GM12878 (cell line): ENCODE data around the gene PARG. TPM values are rescaled to one million over a fixed set of nuclear protein-coding genes. Genes with fewer than 3 reads are reported as not detected.

ENCODE experiments used
- ATAC-seq: fragments of 200-7000 bp; cut with Tn5 transposase; 3 replicates; pipeline ENCODE4 v1.9.1; 2020; ENCODE audit warnings: mild to moderate bottlenecking, moderate library complexity
- BruUV-seq: library from RNA; stranded (reverse); fragments of 400-500 nt; replicated peaks from 2 replicates; lab custom pipeline; 2021; lab: Mats Ljungman, UMichigan
- CTCF ChIA-PET: fragments of 300-600 bp; sonication (Branson Sonifier 250); formaldehyde crosslinking; extraction: SDS; loops from one replicate; lab custom pipeline; 2021; ENCODE audit warnings: inconsistent platforms; lab: Yijun Ruan, JAX
- POLR2A ChIA-PET: fragments of 350-600 bp; formaldehyde crosslinking; extraction: SDS; loops from one replicate; lab custom pipeline; 2021; ENCODE audit warnings: inconsistent platforms; lab: Charles Lee
- RAD21 ChIA-PET: fragments of 300-600 bp; sonication (Branson Sonifier 250); formaldehyde crosslinking; loops from one replicate; lab custom pipeline; 2023; ENCODE audit warnings: antibody characterized with exemption; ENCODE audit not compliant: unreplicated experiment; lab: Charles Lee
- SMC1A ChIA-PET: fragments of 300-600 bp; sonication (Branson Sonifier 250); formaldehyde crosslinking; loops from one replicate; lab custom pipeline; 2023; ENCODE audit not compliant: unreplicated experiment, uncharacterized antibody; lab: Charles Lee
- DNase-seq: peaks from one replicate; pipeline ENCODE4 v3.0.0-alpha.2; 2011; ENCODE audit warnings: low read depth, low spot score
- FAIRE-seq: peaks from 3 replicates; lab custom pipeline; 2011; peaks lifted over from hg19 to GRCh38; lab: Jason Lieb, UNC
- H2AFZ ChIP-seq: 2 replicates; pipeline ENCODE4 v1.6.0; 2011; ENCODE audit warnings: low read depth, low read length, control low read depth; ENCODE audit not compliant: control insufficient read depth
- H3K27ac ChIP-seq: 2 replicates; pipeline ENCODE4 v1.5.1; 2011; ENCODE audit warnings: control low read depth; ENCODE audit not compliant: control insufficient read depth, insufficient read depth
- H3K27me3 ChIP-seq, 2 experiments: replicated peaks in 1 of 2; 2 replicates each; pipeline versions ENCODE4 v1.6.0 to v1.6.1; 2011; ENCODE audit warnings: low read length in 1 of 2; ENCODE audit not compliant: control insufficient read depth in 2 of 2, insufficient read depth in 2 of 2
- H3K36me3 ChIP-seq, 2 experiments: 2 replicates each; pipeline ENCODE4 v1.5.1; 2011; ENCODE audit warnings: low read length in 1 of 2; ENCODE audit not compliant: control insufficient read depth in 2 of 2, insufficient read depth in 2 of 2
- H3K4me1 ChIP-seq: 2 replicates; pipeline ENCODE4 v1.6.1; 2011; ENCODE audit warnings: mild to moderate bottlenecking, low read length, moderate library complexity, mixed read lengths; ENCODE audit not compliant: control insufficient read depth, insufficient read depth
- H3K4me2 ChIP-seq: 2 replicates; pipeline ENCODE4 v1.6.0; 2011; ENCODE audit warnings: control low read depth; ENCODE audit not compliant: control insufficient read depth, insufficient read depth
- H3K4me3 ChIP-seq: fragments of 200-600 bp; sonication (generic); 2 replicates; pipeline ENCODE4 v1.5.1; 2016
- H3K79me2 ChIP-seq: 2 replicates; pipeline ENCODE4 v1.6.0; 2011; ENCODE audit warnings: low read length; ENCODE audit not compliant: control insufficient read depth, insufficient read depth
- H3K9ac ChIP-seq: 2 replicates; pipeline ENCODE4 v1.8.0; 2011; ENCODE audit warnings: low read length, control low read depth, mixed read lengths; ENCODE audit not compliant: control insufficient read depth, insufficient read depth
- H3K9me3 ChIP-seq: replicated peaks from 3 replicates; pipeline ENCODE4 v1.5.1; 2011; ENCODE audit warnings: mild to moderate bottlenecking, low read length; ENCODE audit not compliant: control insufficient read depth, insufficient read depth
- H4K20me1 ChIP-seq: 2 replicates; pipeline ENCODE4 v1.6.0; 2011; ENCODE audit not compliant: control insufficient read depth, insufficient read depth
- ATF7 ChIP-seq: fragments of 450-650 bp; IDR thresholded peaks from 2 replicates; pipeline ENCODE4 v1.6.1; 2016; ENCODE audit warnings: low read depth, mild to moderate bottlenecking
- BCL11A ChIP-seq: IDR thresholded peaks from 2 replicates; pipeline ENCODE4 v1.6.1; 2011; ENCODE audit warnings: low read depth, low read length
- CEBPB ChIP-seq, 2 experiments: fragments of 150-350 bp in 1 of 2; IDR thresholded peaks; 2 replicates each; pipeline ENCODE4 v1.6.1; 2012 to 2014; ENCODE audit warnings: low read depth in 2 of 2, low read length in 2 of 2, borderline replicate concordance in 1 of 2, inconsistent platforms in 1 of 2
- CHD2 ChIP-seq: IDR thresholded peaks from 2 replicates; pipeline ENCODE4 v1.6.1; 2011; ENCODE audit warnings: low read depth, low read length, improper control_type of control experiment, borderline replicate concordance
- DPF2 ChIP-seq: fragments of 450-650 bp; IDR thresholded peaks from 2 replicates; pipeline ENCODE4 v1.6.1; 2017; ENCODE audit warnings: mild to moderate bottlenecking
- POLR2AphosphoS5 ChIP-seq: IDR thresholded peaks from 2 replicates; pipeline ENCODE4 v1.6.1; 2011; ENCODE audit warnings: mild to moderate bottlenecking, low read length, inconsistent platforms
- RAD51 ChIP-seq: fragments of 450-650 bp; IDR thresholded peaks from 2 replicates; pipeline ENCODE4 v1.6.1; 2016; ENCODE audit warnings: moderate library complexity, mild to moderate bottlenecking, inconsistent platforms
- RUNX3 ChIP-seq: IDR thresholded peaks from 2 replicates; pipeline ENCODE4 v1.6.1; 2012; ENCODE audit warnings: low read length, inconsistent platforms
- SREBF2 ChIP-seq: IDR thresholded peaks from 2 replicates; pipeline ENCODE4 v1.6.1; 2012; ENCODE audit warnings: mild to moderate bottlenecking, low read length
- ZNF207 ChIP-seq: fragments of 450-650 bp; IDR thresholded peaks from 2 replicates; pipeline ENCODE4 v1.6.1; 2014; ENCODE audit warnings: antibody characterized with exemption, mild to moderate bottlenecking, borderline replicate concordance
- in situ Hi-C: fragments of 300-500 bp; cut with MboI; formaldehyde crosslinking; loops from 9 replicates; pipeline ENCODE4 v1.14.3; 2018; ENCODE audit warnings: mixed read lengths
- intact Hi-C: fragments of 100-400 bp; cut with micrococcal nuclease; formaldehyde crosslinking; loops from one replicate; pipeline ENCODE4 v1.14.2; 2022; ENCODE audit not compliant: unreplicated experiment
- polyA plus RNA-seq, 11 experiments: library from polyadenylated mRNA; depleted of rRNA in 4 of 11; unstranded in 6 of 11; stranded (reverse) in 5 of 11; fragments of >200 nt; fragmentation: Nextera tagmentation in 4 of 11; fragmentation: Illumina TruSeq in 1 of 11; extraction: Ambion mirVana in 4 of 11; extraction: Trizol in 1 of 11; gene quantifications; 1 replicate in 1 of 11; 2 replicates in 10 of 11; pipeline versions ENCODE4 v1.2.1 to v1.2.3, GENCODE V29; 2011 to 2016; ENCODE audit warnings: inconsistent platforms in 2 of 11, missing spikeins in 2 of 11, low read depth in 1 of 11
- total RNA-seq, 4 experiments: library from RNA; depleted of rRNA in 3 of 4; stranded (reverse); fragments of >200 nt in 3 of 4; fragmentation: Illumina TruSeq in 1 of 4; extraction: Trizol in 1 of 4; gene quantifications; 2 replicates each; pipeline versions ENCODE4 v1.2.1 to v1.2.3, GENCODE V29; 2013 to 2021
- TF ChIP-seq, protein P1 (sequence below): IDR thresholded peaks from 2 replicates; pipeline ENCODE4 v1.6.1; 2011; ENCODE audit warnings: mild to moderate bottlenecking, low read depth, low read length, moderate library complexity; ENCODE audit not compliant: insufficient replicate concordance
- TF ChIP-seq, protein P2 (sequence below): IDR thresholded peaks from 2 replicates; pipeline ENCODE4 v1.6.1; 2012; ENCODE audit warnings: mild to moderate bottlenecking, low read depth, low read length

Gene PARG
- total and polyA plus RNA-seq, 10 of the 15 experiments (the other 5 are each of a cell fraction or from before 2014, with no cell fraction given): 4.8 to 35.4 (median 21.9) TPM

DNA sequence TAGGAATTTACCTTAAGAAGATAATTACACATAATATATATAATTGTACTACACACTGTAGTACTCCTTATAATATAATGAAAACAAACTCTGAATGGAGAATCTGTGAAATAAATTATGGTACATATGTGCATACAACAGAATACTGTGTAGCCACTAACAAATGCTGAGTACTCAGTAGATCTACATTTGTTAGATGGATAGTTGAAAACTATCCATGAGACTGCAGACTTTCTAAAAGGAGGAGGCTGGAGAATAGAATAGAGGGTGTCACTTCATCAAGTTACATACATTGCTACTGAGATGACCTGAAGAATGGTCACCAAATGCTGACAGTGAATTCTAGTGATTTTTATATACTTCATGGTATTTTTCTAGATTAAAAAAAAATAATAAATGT is 111.0 kb downstream of the PARG start:
- H3K4me2 ChIP-seq: no peak overlapping the region
- H3K9ac ChIP-seq: no peak overlapping the region
- H3K9me3 ChIP-seq: no peaks in the 10 kb centered on the region; the same call in 2 of the 3 replicates
- H3K4me1 ChIP-seq: peaks cover 8% of the 10 kb centered on the region
- TF ChIP-seq POLR2AphosphoS5 (no peak), ZNF207 (no peak), ATF7 (no peak), CHD2 (no peak), BCL11A (no peak), RAD51 (no peak), DPF2 (no peak), RUNX3 (no peak), SREBF2 (no peak), CEBPB (IDR thresholded peaks at IDR 0.05; ENCODE audit: borderline replicate concordance in 1 of 2, low read depth in 2 of 2, low read length in 2 of 2) (no peak)
- TF ChIP-seq, protein P1, sequence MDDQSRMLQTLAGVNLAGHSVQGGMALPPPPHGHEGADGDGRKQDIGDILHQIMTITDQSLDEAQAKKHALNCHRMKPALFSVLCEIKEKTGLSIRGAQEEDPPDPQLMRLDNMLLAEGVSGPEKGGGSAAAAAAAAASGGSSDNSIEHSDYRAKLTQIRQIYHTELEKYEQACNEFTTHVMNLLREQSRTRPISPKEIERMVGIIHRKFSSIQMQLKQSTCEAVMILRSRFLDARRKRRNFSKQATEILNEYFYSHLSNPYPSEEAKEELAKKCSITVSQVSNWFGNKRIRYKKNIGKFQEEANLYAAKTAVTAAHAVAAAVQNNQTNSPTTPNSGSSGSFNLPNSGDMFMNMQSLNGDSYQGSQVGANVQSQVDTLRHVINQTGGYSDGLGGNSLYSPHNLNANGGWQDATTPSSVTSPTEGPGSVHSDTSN: no peak
- TF ChIP-seq, protein P2, sequence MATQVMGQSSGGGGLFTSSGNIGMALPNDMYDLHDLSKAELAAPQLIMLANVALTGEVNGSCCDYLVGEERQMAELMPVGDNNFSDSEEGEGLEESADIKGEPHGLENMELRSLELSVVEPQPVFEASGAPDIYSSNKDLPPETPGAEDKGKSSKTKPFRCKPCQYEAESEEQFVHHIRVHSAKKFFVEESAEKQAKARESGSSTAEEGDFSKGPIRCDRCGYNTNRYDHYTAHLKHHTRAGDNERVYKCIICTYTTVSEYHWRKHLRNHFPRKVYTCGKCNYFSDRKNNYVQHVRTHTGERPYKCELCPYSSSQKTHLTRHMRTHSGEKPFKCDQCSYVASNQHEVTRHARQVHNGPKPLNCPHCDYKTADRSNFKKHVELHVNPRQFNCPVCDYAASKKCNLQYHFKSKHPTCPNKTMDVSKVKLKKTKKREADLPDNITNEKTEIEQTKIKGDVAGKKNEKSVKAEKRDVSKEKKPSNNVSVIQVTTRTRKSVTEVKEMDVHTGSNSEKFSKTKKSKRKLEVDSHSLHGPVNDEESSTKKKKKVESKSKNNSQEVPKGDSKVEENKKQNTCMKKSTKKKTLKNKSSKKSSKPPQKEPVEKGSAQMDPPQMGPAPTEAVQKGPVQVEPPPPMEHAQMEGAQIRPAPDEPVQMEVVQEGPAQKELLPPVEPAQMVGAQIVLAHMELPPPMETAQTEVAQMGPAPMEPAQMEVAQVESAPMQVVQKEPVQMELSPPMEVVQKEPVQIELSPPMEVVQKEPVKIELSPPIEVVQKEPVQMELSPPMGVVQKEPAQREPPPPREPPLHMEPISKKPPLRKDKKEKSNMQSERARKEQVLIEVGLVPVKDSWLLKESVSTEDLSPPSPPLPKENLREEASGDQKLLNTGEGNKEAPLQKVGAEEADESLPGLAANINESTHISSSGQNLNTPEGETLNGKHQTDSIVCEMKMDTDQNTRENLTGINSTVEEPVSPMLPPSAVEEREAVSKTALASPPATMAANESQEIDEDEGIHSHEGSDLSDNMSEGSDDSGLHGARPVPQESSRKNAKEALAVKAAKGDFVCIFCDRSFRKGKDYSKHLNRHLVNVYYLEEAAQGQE: no peak
- FAIRE-seq (no peak), ATAC-seq (no peak), DNase-seq (no peak)
- no peak overlapping the region for H3K27ac ChIP-seq
- H3K79me2 ChIP-seq: no peaks in the 10 kb centered on the region
- in situ Hi-C loops (no loop called here), intact Hi-C loops (no loop called here)
- no peaks in the 10 kb centered on the region for H3K27me3 ChIP-seq
- ChIA-PET CTCF (interaction anchor here (1.4 kb wide), 1 partner anchor 11 kb away, joined by 3 read pairs; no protein-coding TSS in a partner anchor), RAD21 (no interaction called here), SMC1A (no interaction called here), POLR2A (no interaction called here)
- no peak overlapping the region for H3K4me3 ChIP-seq
- BruUV-seq: no TSS peak
- H4K20me1 ChIP-seq: no peaks in the 10 kb centered on the region
- H3K36me3 ChIP-seq: peaks cover 2 to 4% of the 10 kb centered on the region in 2 experiments; a peak in 3 of 4 replicates
- H2AFZ ChIP-seq: no peak overlapping the region
